ENCODE data around the gene CYP4B1. TPM values are rescaled to one million over a fixed set of nuclear protein-coding genes. Genes with fewer than 3 reads are reported as not detected.
"Not testable (repeated sequence)": the region's sequence is repeated elsewhere in the genome, so short reads cannot be mapped to it uniquely, and the experiment has no call there.

Gene CYP4B1
- total RNA-seq, 1 donor from 2014 or later: not detected

- DNase-seq (ENCODE audit: low read depth in 2 of 2): no peak
Measured at GRCh38 chr1:46813858-46814396, 15.1 kb downstream of the CYP4B1 start.

GRCh38 chr1:46815133-46815532 lies 16.3 kb downstream of the CYP4B1 start:
- DNase-seq (ENCODE audit: low read depth in 2 of 2): no peak

- no peak for DNase-seq (ENCODE audit: low read depth in 2 of 2)
Measured at GRCh38 chr1:46816930-46817329, 18.1 kb downstream of the CYP4B1 start.

GRCh38 chr1:46817814-46818213 lies 19.0 kb downstream of the CYP4B1 start:
- no peak for DNase-seq (ENCODE audit: low read depth in 2 of 2)

GRCh38 chr1:46818591-46818990 lies 19.7 kb downstream of the CYP4B1 start:
- no peak for DNase-seq (ENCODE audit: low read depth in 2 of 2)

- no peak for DNase-seq (ENCODE audit: low read depth in 2 of 2)
Measured at GRCh38 chr1:46819335-46819734, 20.5 kb downstream of the CYP4B1 start.

GRCh38 chr1:46820076-46820475 lies 21.2 kb downstream of the CYP4B1 start:
- no peak for DNase-seq (ENCODE audit: low read depth in 2 of 2)

GRCh38 chr1:46820560-46821060 lies 21.8 kb downstream of the CYP4B1 start:
- DNase-seq (ENCODE audit: low read depth in 2 of 2): no peak

- DNase-seq (ENCODE audit: low read depth in 2 of 2): no peak
Measured at GRCh38 chr1:46822248-46822826, 23.5 kb downstream of the CYP4B1 start.

- DNase-seq (ENCODE audit: low read depth in 2 of 2): no peak
Measured at GRCh38 chr1:46823151-46823550, 24.3 kb downstream of the CYP4B1 start.

- not testable (repeated sequence) for DNase-seq (ENCODE audit: low read depth in 2 of 2)
Measured at GRCh38 chr1:46826892-46827291, 28.0 kb downstream of the CYP4B1 start.

- no peak for DNase-seq (ENCODE audit: low read depth in 2 of 2)
Measured at GRCh38 chr1:46830665-46831322, 31.9 kb downstream of the CYP4B1 start.

GRCh38 chr1:46835469-46835868 lies 36.6 kb downstream of the CYP4B1 start:
- not testable (repeated sequence) for DNase-seq (ENCODE audit: low read depth in 2 of 2)

- DNase-seq (ENCODE audit: low read depth in 2 of 2): not testable (repeated sequence)
Measured at GRCh38 chr1:46846386-46846785, 47.5 kb downstream of the CYP4B1 start.

- peak; percentile 7 to 21 for DNase-seq (ENCODE audit: low read depth in 2 of 2)
Measured at GRCh38 chr1:46857660-46858065, 58.8 kb downstream of the CYP4B1 start.

GRCh38 chr1:46862348-46862747 lies 63.5 kb downstream of the CYP4B1 start:
- no peak for DNase-seq (ENCODE audit: low read depth in 2 of 2)

Other genes starting within 250 kb of the CYP4B1 start
- not detected in 2 replicates for gene KNCN, start 247.4 kb upstream of the CYP4B1 start, total RNA-seq
- 11.8 and 12.1 TPM in 2 replicates for gene MKNK1, start 194.8 kb upstream of the CYP4B1 start, total RNA-seq
- 6.3 and 10.3 TPM in 2 replicates for gene MOB3C, start 182.2 kb upstream of the CYP4B1 start, total RNA-seq
- gene ATPAF1, start 130.7 kb upstream of the CYP4B1 start, total RNA-seq: 19.8 and 22.2 TPM in 2 replicates
- under 0.01 TPM in 1 of 2 replicates, not detected in the other for gene TEX38, start 127.2 kb upstream of the CYP4B1 start, total RNA-seq
- 44.7 and 65.7 TPM in 2 replicates for gene EFCAB14, start 79.9 kb upstream of the CYP4B1 start, total RNA-seq
- not detected in 2 replicates for gene CYP4A11, start 142.4 kb downstream of the CYP4B1 start, total RNA-seq
- gene CYP4X1, start 224.6 kb downstream of the CYP4B1 start, total RNA-seq: 0.87 and 5.0 TPM in 2 replicates